IPS-15b (cell line): ENCODE results near the gene SLC50A1.
A peak's percentile ranks its signal among the peaks of the same experiment; 100 is the strongest.

Source experiments
- H3K27me3 ChIP-seq: one replicate; pipeline ENCODE4 v1.6.1; 2013; ENCODE audit warnings: low read length; ENCODE audit not compliant: control insufficient read depth, insufficient read depth
- H3K36me3 ChIP-seq: one replicate; pipeline ENCODE4 v1.6.1; 2013; ENCODE audit warnings: low read length; ENCODE audit not compliant: control insufficient read depth, insufficient read depth
- H3K4me1 ChIP-seq: one replicate; pipeline ENCODE4 v1.6.1; 2013; ENCODE audit warnings: mild to moderate bottlenecking, low read length; ENCODE audit not compliant: control insufficient read depth, insufficient read depth
- H3K4me3 ChIP-seq: one replicate; pipeline ENCODE4 v1.5.1; 2013; ENCODE audit warnings: low read depth, low read length
- H3K9ac ChIP-seq: one replicate; pipeline ENCODE4 v1.6.1; 2013; ENCODE audit warnings: low read depth, mild to moderate bottlenecking, low read length
- H3K9me3 ChIP-seq: one replicate; pipeline ENCODE4 v1.6.1; 2013; ENCODE audit warnings: mild to moderate bottlenecking, low read length; ENCODE audit not compliant: control insufficient read depth, insufficient read depth

Gene SLC50A1

DNA sequence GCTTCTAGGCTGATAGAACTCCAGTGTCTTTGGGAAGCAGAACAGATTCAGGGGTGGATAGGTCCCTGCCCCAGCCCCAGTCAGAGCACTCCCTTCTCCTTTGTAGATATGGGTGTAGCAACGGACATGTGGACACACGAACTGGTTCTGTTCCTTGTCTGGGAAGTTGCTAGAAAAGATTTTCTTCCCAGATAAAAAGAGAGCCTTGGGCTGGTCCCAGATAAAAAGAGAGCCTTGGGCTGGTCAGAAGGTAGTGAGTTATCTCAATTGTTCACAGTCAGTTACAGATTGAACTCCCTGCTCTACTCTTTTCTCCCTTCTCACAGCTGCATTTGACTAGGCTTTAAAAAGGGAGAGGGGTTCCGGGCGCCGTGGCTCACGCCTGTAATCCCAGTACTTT is 15.4 kb upstream of the SLC50A1 start:
- H3K36me3 ChIP-seq: no peaks in the 10 kb centered on the region
- H3K4me3 ChIP-seq: no peak overlapping the region
- no peak overlapping the region for H3K9ac ChIP-seq
- peaks cover 35% of the 10 kb centered on the region for H3K27me3 ChIP-seq
- no peaks in the 10 kb centered on the region for H3K9me3 ChIP-seq
- peaks cover 7% of the 10 kb centered on the region for H3K4me1 ChIP-seq

DNA sequence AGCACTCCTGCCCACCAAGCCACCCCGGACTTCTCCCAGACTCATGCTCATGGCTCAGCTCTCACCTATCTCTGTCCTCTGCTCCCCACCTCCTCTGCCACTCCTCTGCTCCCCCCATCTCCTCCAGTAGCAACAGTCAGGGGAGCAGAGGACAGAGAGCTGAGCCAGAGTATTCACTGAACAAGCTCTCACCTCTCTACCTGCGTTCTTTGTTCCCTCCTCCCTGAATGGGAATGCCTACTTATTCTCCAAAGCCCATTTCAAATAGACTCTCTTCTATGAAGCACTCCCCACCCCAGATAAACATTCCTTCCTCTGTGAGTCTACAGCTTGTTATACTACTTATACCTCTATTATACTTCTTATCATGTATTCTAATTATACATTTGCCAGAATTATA is 14.4 kb upstream of the SLC50A1 start:
- H3K4me3 ChIP-seq: no peak overlapping the region
- no peak overlapping the region for H3K9ac ChIP-seq
- peaks cover 10% of the 10 kb centered on the region for H3K4me1 ChIP-seq
- no peaks in the 10 kb centered on the region for H3K9me3 ChIP-seq
- H3K27me3 ChIP-seq: peaks cover 44% of the 10 kb centered on the region
- H3K36me3 ChIP-seq: no peaks in the 10 kb centered on the region

DNA sequence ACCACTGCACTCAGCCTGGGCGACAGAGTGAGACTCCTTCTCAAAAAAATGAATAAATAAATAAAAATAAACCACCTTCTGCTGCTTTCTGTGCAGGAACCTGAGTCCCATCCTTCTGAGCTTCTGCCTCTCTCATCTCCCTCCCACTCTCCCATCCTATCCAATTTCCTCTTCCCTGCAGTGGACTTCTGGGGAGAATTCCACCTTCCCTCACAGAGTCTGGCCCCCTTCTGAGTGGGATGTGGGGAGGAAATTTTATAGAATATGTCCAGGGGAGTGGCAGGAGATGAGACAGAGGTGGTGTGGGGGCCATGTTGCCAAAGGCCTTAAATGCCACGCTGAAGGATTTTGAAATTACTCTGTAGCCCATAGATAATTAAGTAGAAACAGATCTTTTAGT is 13.3 kb upstream of the SLC50A1 start:
- no peaks in the 10 kb centered on the region for H3K36me3 ChIP-seq
- peaks cover 55% of the 10 kb centered on the region for H3K27me3 ChIP-seq

DNA sequence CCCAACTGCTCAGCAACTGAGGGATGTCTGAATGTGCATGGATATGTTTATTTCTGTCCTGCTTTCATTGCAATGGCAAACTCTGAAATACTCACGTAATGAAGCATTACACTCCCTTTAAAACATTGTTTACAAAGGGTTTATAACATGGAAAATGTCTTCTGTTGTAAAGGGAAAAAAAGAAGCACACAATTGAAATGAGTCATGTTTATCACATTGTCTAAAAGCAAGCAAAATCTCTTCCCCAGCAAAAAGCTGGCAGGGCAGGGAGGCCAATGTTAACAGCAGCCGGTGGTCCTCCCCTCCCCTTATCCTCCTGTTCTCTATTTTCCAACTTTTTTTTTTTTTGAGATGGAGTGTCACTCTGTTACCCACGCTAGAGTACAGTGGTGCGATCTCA is 11.9 kb upstream of the SLC50A1 start:
- Histone ChIP-seq H3K4me1 (peaks cover 21% of the 10 kb centered on the region), H3K9me3 (no peaks in the 10 kb centered on the region), H3K36me3 (no peaks in the 10 kb centered on the region), H3K4me3 (no peak overlapping the region), H3K27me3 (peaks cover 65% of the 10 kb centered on the region), H3K9ac (no peak overlapping the region)

More for the DNA sequence above, 13.3 kb upstream of the SLC50A1 start:
- H3K4me3 ChIP-seq: no peak overlapping the region
- H3K9ac ChIP-seq: no peak overlapping the region
- no peaks in the 10 kb centered on the region for H3K9me3 ChIP-seq
- peaks cover 13% of the 10 kb centered on the region for H3K4me1 ChIP-seq

- Histone ChIP-seq H3K27me3 (peaks cover 70% of the 10 kb centered on the region), H3K4me3 (peak overlapping the region; percentile 87), H3K4me1 (peaks cover 25% of the 10 kb centered on the region), H3K9ac (no peak overlapping the region), H3K36me3 (no peaks in the 10 kb centered on the region), H3K9me3 (no peaks in the 10 kb centered on the region)
These were observed 10.9 kb upstream of the SLC50A1 start for GRCh38 chr1:155124503-155125463.

GRCh38 chr1:155125511-155125945 is 10.1 kb upstream of the SLC50A1 start:
- no peaks in the 10 kb centered on the region for H3K36me3 ChIP-seq
- H3K27me3 ChIP-seq: peaks cover 68% of the 10 kb centered on the region
- H3K9ac ChIP-seq: no peak overlapping the region
- peak overlapping the region; percentile 87 for H3K4me3 ChIP-seq
- no peaks in the 10 kb centered on the region for H3K9me3 ChIP-seq
- H3K4me1 ChIP-seq: peaks cover 30% of the 10 kb centered on the region

DNA sequence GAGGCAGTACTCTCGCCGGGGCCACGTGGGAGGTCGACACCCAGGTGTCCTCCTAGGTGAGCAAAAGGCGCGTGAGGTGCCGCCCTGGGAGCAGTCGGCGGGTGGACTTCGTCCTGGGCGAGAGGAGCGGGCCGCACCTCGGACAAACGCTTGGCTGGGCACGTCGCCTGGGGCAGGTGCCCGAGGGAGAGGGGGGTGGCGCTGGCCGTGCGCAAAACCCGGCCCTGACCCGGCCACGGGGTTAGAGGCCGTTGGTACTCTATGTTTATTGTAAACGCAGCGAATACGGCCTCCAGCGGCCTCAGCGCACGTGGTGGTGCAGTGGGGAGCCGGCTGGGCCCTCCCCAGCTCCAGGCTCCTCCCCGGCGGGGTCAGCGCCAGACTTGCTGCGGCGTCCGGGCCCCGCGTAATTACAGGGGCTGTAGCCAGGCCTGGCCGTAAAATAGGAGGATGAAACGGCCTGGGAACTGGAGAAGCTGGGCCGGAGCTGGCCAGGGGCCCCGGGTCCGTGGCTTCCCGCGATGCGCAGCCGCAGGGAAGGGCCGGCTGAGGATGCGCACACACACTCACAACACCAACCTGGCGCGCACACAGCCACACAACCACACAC is 9.6 kb upstream of the SLC50A1 start:
- H3K9me3 ChIP-seq: no peaks in the 10 kb centered on the region
- peaks cover 66% of the 10 kb centered on the region for H3K27me3 ChIP-seq
- peak overlapping the region; percentile 87 for H3K4me3 ChIP-seq
- H3K4me1 ChIP-seq: peaks cover 32% of the 10 kb centered on the region
- H3K36me3 ChIP-seq: no peaks in the 10 kb centered on the region
- H3K9ac ChIP-seq: no peak overlapping the region

DNA sequence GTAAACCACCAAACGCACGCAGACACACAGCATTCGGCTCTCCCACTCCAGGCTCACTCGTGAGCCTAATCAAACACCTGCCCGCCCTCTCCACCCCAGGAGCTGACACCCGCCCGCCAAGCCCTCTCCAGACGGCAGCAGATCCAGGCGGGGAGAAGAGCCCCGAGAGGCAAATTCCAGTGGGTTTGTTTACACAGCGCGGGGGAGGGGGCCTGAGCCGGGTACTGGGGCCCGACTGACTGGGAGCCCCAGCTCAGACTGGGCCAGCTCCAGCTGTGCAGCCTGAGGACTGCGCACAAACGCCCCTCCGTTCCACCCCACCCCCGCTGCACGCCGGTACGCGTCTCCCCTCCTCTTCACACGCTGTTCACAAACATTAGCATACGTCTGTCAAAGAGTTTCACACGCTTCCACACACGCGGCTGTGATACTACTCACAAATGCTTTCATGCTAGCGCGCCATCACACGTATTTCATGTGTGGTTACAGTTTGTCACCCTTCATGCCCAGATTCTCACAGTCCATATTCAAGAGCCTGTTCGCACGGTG is 9.0 kb upstream of the SLC50A1 start:
- Histone ChIP-seq H3K9ac (no peak overlapping the region), H3K4me1 (peaks cover 32% of the 10 kb centered on the region), H3K4me3 (peak overlapping the region; percentile 87), H3K36me3 (no peaks in the 10 kb centered on the region), H3K27me3 (peaks cover 68% of the 10 kb centered on the region), H3K9me3 (no peaks in the 10 kb centered on the region)

GRCh38 chr1:155127105-155127966 is 8.3 kb upstream of the SLC50A1 start, which contains the start of gene EFNA1:
Gene EFNA1 (plus strand): TSS chr1:155127876. CDS start chr1:155127978, 102 bp downstream.
- H3K27me3 ChIP-seq: peaks cover 68% of the 10 kb centered on the region
- H3K9me3 ChIP-seq: no peaks in the 10 kb centered on the region
- peak within 1 kb of the TSS; percentile 87 for H3K4me3 ChIP-seq
- peaks cover 32% of the 10 kb centered on the region for H3K4me1 ChIP-seq
- no peaks in the 10 kb centered on the region for H3K36me3 ChIP-seq
- no peak within 1 kb of the TSS for H3K9ac ChIP-seq

DNA sequence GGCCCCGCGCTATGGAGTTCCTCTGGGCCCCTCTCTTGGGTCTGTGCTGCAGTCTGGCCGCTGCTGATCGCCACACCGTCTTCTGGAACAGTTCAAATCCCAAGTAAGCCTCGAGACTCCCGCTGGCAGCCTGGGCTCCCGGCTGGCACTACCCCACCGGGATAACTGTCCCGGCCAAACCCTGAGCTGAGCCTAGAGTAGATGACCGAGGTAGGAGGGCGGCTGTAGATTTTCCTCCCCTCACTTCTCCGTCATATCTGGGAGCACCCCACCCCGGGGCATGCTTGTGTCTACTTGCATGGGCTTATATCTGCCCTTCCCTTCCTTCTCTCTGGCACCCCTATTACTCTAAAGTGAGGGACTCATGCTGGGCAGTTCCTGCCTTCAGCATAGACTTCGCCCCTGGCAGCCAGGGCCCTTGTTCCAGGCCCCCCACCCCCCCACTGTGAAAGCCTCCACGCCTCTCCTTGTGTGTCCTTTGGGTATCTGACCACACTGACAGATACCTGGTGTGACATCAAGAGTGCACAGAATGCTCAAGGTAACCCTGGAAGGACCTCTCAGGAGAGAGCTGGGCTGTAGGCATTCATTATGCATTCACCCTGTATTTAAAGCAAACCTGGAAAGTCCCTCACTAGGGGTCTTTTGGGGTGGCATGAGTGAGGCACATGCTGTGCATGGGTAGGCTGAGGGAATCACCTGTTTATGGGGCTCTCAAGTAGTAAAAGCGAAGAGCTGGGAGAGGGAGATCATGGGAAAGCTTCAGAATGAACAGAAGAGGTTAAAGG is 7.5 kb upstream of the SLC50A1 start:
- Histone ChIP-seq H3K27me3 (peaks cover 68% of the 10 kb centered on the region), H3K4me1 (peaks cover 32% of the 10 kb centered on the region), H3K4me3 (peak overlapping the region; percentile 87), H3K9ac (no peak overlapping the region), H3K36me3 (no peaks in the 10 kb centered on the region), H3K9me3 (no peaks in the 10 kb centered on the region)
